A673 (cell line): ENCODE measurements around the gene IYD. TPM values are rescaled to one million over a fixed set of nuclear protein-coding genes. Genes with fewer than 3 reads are reported as not detected.

Experiments used
- BruUV-seq: library from RNA; stranded (reverse); fragments of 400-500 nt; replicated peaks from 2 replicates; lab custom pipeline; 2021; lab: Mats Ljungman, UMichigan
- CTCF ChIA-PET: fragments of 300-600 bp; sonication (Branson Sonifier 250); formaldehyde crosslinking; loops from one replicate; lab custom pipeline; 2022; ENCODE audit warnings: antibody characterized with exemption; lab: Charles Lee
- POLR2A ChIA-PET: fragments of 300-600 bp; sonication (Branson Sonifier 250); formaldehyde crosslinking; loops from one replicate; lab custom pipeline; 2022; ENCODE audit warnings: antibody characterized with exemption; ENCODE audit not compliant: low non-redundant PET; lab: Charles Lee
- DNase-seq: peaks from one replicate; pipeline ENCODE4 v3.0.0-alpha.2; 2015; ENCODE audit warnings: low spot score
- H3K27ac ChIP-seq: fragments of 200-600 bp; sonication (generic); 2 replicates; pipeline ENCODE4 v1.5.1; 2016; ENCODE audit warnings: mixed run types, low read depth, mild to moderate bottlenecking, mixed read lengths, antibody characterized with exemption, low read length; ENCODE audit not compliant: poor library complexity, severe bottlenecking
- H3K27me3 ChIP-seq: fragments of 200-600 bp; sonication (generic); replicated peaks from 2 replicates; pipeline ENCODE4 v1.6.1; 2017; ENCODE audit warnings: mixed run types, low read depth, mild to moderate bottlenecking, mixed read lengths, antibody characterized with exemption, low read length; ENCODE audit not compliant: insufficient read depth, poor library complexity
- H3K36me3 ChIP-seq: fragments of 200-600 bp; sonication (generic); 2 replicates; pipeline ENCODE4 v1.6.1; 2016; ENCODE audit warnings: mixed run types, mild to moderate bottlenecking, mixed read lengths, antibody characterized with exemption, low read length; ENCODE audit not compliant: insufficient read depth, poor library complexity, severe bottlenecking
- H3K4me1 ChIP-seq: fragments of 200-600 bp; sonication (generic); 2 replicates; pipeline ENCODE4 v1.6.1; 2017; ENCODE audit warnings: mixed run types, mild to moderate bottlenecking, mixed read lengths, antibody characterized with exemption, low read length; ENCODE audit not compliant: insufficient read depth, poor library complexity, severe bottlenecking
- H3K4me3 ChIP-seq: fragments of 200-600 bp; sonication (generic); 2 replicates; pipeline ENCODE4 v1.5.1; 2016; ENCODE audit warnings: low read depth, mixed run types, mild to moderate bottlenecking, mixed read lengths, low read length; ENCODE audit not compliant: poor library complexity, severe bottlenecking
- H3K9me3 ChIP-seq: fragments of 200-600 bp; sonication (generic); 2 replicates; pipeline ENCODE4 v1.6.1; 2016; ENCODE audit warnings: mixed run types, low read depth, mild to moderate bottlenecking, mixed read lengths, antibody characterized with exemption, low read length; ENCODE audit not compliant: poor library complexity, severe bottlenecking
- CTCF ChIP-seq: fragments of 300-800, 200-600 bp; sonication (generic); conservative IDR thresholded peaks from 2 replicates; pipeline ENCODE4 v1.5.1; 2017; ENCODE audit warnings: low read depth, mild to moderate bottlenecking, antibody characterized with exemption, low read length, moderate library complexity, mixed read lengths
- EZH2 ChIP-seq: fragments of 200-600 bp; sonication (generic); IDR thresholded peaks from 2 replicates; pipeline ENCODE4 v1.6.1; 2017; ENCODE audit warnings: borderline replicate concordance, low read depth, mild to moderate bottlenecking, mixed read lengths, antibody characterized with exemption, low read length; ENCODE audit not compliant: poor library complexity, severe bottlenecking
- intact Hi-C: fragments of 100-400 bp; cut with micrococcal nuclease; formaldehyde crosslinking; loops from one replicate; pipeline ENCODE4 v1.10.0; 2022; ENCODE audit not compliant: unreplicated experiment
- total RNA-seq: library from RNA; stranded (reverse); gene quantifications from 2 replicates; pipeline ENCODE4 v1.2.3, GENCODE V29; 2021

Gene IYD
- total RNA-seq, 1 experiment from 2014 or later, result not detected

- Histone ChIP-seq H3K27me3 (no peaks in the 10 kb centered on the region), H3K9me3 (no peaks in the 10 kb centered on the region), H3K27ac (no peak overlapping the region), H3K36me3 (no peaks in the 10 kb centered on the region), H3K4me1 (no peaks in the 10 kb centered on the region), H3K4me3 (no peak overlapping the region)
- no peak for DNase-seq
- no TSS peak for BruUV-seq
- ChIA-PET CTCF (no interaction called here), POLR2A (no interaction called here)
- intact Hi-C loops, result no loop called here
- TF ChIP-seq CTCF (no peak), EZH2 (no peak)
These were observed 82.1 kb downstream of the IYD start for GRCh38 chr6:150450918-150451317.

- POLR2A ChIA-PET, result no interaction called here
These were observed 83.1 kb downstream of the IYD start for GRCh38 chr6:150451807-150452427.

GRCh38 chr6:150452428-150453243, 83.8 kb downstream of the IYD start:
- ChIA-PET CTCF (no interaction called here), POLR2A (no interaction called here)
- Histone ChIP-seq H3K27me3 (no peaks in the 10 kb centered on the region), H3K9me3 (no peaks in the 10 kb centered on the region), H3K4me3 (no peak overlapping the region), H3K4me1 (no peaks in the 10 kb centered on the region), H3K27ac (no peak overlapping the region), H3K36me3 (no peaks in the 10 kb centered on the region)
- TF ChIP-seq EZH2 (no peak), CTCF (no peak)
- BruUV-seq, result no TSS peak
- no peak for DNase-seq
- intact Hi-C loops, result no loop called here

More at GRCh38 chr6:150451807-150452427, 83.1 kb downstream of the IYD start:
- Histone ChIP-seq H3K27me3 (no peaks in the 10 kb centered on the region), H3K9me3 (no peaks in the 10 kb centered on the region), H3K4me1 (no peaks in the 10 kb centered on the region), H3K36me3 (no peaks in the 10 kb centered on the region), H3K4me3 (no peak overlapping the region), H3K27ac (no peak overlapping the region)
- CTCF ChIA-PET, result no interaction called here
- intact Hi-C loops, result no loop called here
- DNase-seq, result no peak
- no TSS peak for BruUV-seq
- TF ChIP-seq CTCF, result no peak
- no peak for TF ChIP-seq EZH2
